Mesendoderm (in vitro differentiated cells): ENCODE data around the gene GIMAP8.

Experiments used
- DNase-seq: peaks from one replicate; pipeline ENCODE4 v3.0.0; 2013
- H2AK5ac ChIP-seq: 2 replicates; pipeline ENCODE4 v1.6.1; 2013; ENCODE audit warnings: low read length, inconsistent platforms
- H2BK120ac ChIP-seq: 2 replicates; pipeline ENCODE4 v1.6.1; 2013; ENCODE audit warnings: low read depth, mild to moderate bottlenecking, low read length, moderate library complexity, mixed read lengths
- H2BK15ac ChIP-seq: replicated peaks from 2 replicates; pipeline ENCODE4 v1.6.1; 2013; ENCODE audit warnings: low read depth, mild to moderate bottlenecking, moderate library complexity
- H2BK5ac ChIP-seq: 2 replicates; pipeline ENCODE4 v1.6.1; 2013; ENCODE audit warnings: low read length, inconsistent platforms
- H3K18ac ChIP-seq: 2 replicates; pipeline ENCODE4 v1.6.1; 2013; ENCODE audit warnings: mild to moderate bottlenecking, low read length, mixed read lengths
- H3K23ac ChIP-seq: one replicate; pipeline ENCODE4 v1.6.1; 2013; ENCODE audit warnings: low read length
- H3K27ac ChIP-seq: 2 replicates; pipeline ENCODE4 v1.5.1; 2013; ENCODE audit warnings: low read depth, mild to moderate bottlenecking, inconsistent platforms, low read length, moderate library complexity
- H3K27me3 ChIP-seq: 2 replicates; pipeline ENCODE4 v1.6.1; 2013; ENCODE audit warnings: low read length, control low read depth, mild to moderate bottlenecking, inconsistent platforms; ENCODE audit not compliant: insufficient read depth, poor library complexity
- H3K36me3 ChIP-seq: 2 replicates; pipeline ENCODE4 v1.6.1; 2013; ENCODE audit warnings: low read length, inconsistent platforms; ENCODE audit not compliant: control insufficient read depth, insufficient read depth
- H3K4ac ChIP-seq: one replicate; pipeline ENCODE4 v1.6.1; 2013; ENCODE audit warnings: low read depth, mild to moderate bottlenecking, low read length, moderate library complexity
- H3K4me1 ChIP-seq: 2 replicates; pipeline ENCODE4 v1.6.1; 2013; ENCODE audit warnings: low read depth, low read length, inconsistent platforms; ENCODE audit not compliant: control insufficient read depth
- H3K4me2 ChIP-seq: 2 replicates; pipeline ENCODE4 v1.6.1; 2013; ENCODE audit warnings: low read length
- H3K4me3 ChIP-seq: 2 replicates; pipeline ENCODE4 v1.5.1; 2013; ENCODE audit warnings: mild to moderate bottlenecking, low read length
- H3K56ac ChIP-seq: one replicate; pipeline ENCODE4 v1.6.1; 2013; ENCODE audit warnings: low read length
- H3K79me1 ChIP-seq: 2 replicates; pipeline ENCODE4 v1.6.1; 2013; ENCODE audit warnings: low read length, inconsistent platforms
- H3K79me2 ChIP-seq: 2 replicates; pipeline ENCODE4 v1.6.1; 2013; ENCODE audit warnings: mild to moderate bottlenecking, low read length; ENCODE audit not compliant: control insufficient read depth, insufficient read depth
- H3K9ac ChIP-seq: 2 replicates; pipeline ENCODE4 v1.6.1; 2013; ENCODE audit warnings: low read length, inconsistent platforms
- H4K5ac ChIP-seq: one replicate; pipeline ENCODE4 v1.6.1; 2013; ENCODE audit warnings: low read length
- H4K8ac ChIP-seq: one replicate; pipeline ENCODE4 v1.6.1; 2013; ENCODE audit warnings: low read depth, mild to moderate bottlenecking, control low read depth, low read length, moderate library complexity
- WGBS: extraction: QIAGEN DNeasy Blood & Tissue Kit; methylation state at CpG from one replicate; pipeline ENCODE4 v1.1.7; 2013; ENCODE audit warnings: low lambda C conversion rate, missing lambda C conversion rate; ENCODE audit not compliant: insufficient coverage; ENCODE audit errors: extremely low coverage; 5-methylcytosine and 5-hydroxymethylcytosine counted together

GIMAP8 gene

DNA sequence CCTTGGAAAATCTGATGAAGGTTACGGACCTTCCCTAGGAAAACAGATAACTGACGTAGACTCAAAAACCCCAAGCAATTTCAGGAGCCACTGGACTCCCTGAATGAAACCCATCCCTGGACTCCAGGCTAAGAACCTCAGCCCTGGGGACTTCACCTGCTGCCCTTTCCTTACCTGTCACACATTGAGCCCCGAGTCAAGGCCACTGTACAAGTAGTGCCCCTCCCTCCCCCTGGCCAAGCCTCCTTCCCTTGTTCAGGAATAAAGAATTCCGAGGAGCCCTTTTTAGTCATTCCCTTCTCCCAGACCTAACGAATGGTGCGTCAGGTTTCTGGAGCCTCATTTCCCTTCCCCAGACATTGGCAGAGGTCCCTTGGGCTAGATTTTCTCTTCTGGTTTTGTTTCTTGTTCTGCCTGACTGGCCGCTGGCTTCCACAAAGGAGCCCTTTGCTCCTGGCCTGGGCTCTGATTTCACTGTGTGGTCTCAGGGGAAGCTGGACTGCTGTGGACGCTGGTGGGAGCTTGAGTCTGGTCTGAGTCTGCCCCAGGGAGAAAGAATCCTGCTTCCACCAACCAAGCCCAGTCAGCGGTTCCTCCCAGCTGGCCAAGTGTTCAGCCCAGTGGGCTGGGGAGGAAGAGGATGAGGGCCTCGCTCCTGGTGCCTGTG lies 39.6 kb upstream of the GIMAP8 start:
- Histone ChIP-seq H4K8ac (no peak overlapping the region), H3K4me3 (no peak overlapping the region), H3K4ac (no peak overlapping the region), H2BK15ac (no peak overlapping the region), H3K4me2 (no peak overlapping the region), H3K79me1 (no peaks in the 10 kb centered on the region), H2AK5ac (no peak overlapping the region), H3K9ac (no peak overlapping the region), H2BK5ac (no peak overlapping the region), H3K4me1 (no peaks in the 10 kb centered on the region), H3K79me2 (no peaks in the 10 kb centered on the region), H3K36me3 (no peaks in the 10 kb centered on the region), H3K18ac (no peak overlapping the region), H2BK120ac (no peak overlapping the region), H3K23ac (no peak overlapping the region), H4K5ac (no peak overlapping the region), H3K56ac (no peak overlapping the region), H3K27ac (no peak overlapping the region), H3K27me3 (no peaks in the 10 kb centered on the region)
- WGBS = no CpG with 5 or more reads among the region's 10 CpGs
- DNase-seq = no peak

- H3K79me1 ChIP-seq = no peaks in the 10 kb centered on the region
- H4K8ac ChIP-seq = no peak overlapping the region
- H3K4me2 ChIP-seq = no peak overlapping the region
- H4K5ac ChIP-seq = no peak overlapping the region
- H2BK15ac ChIP-seq = no peak overlapping the region
- no peak overlapping the region for H2BK5ac ChIP-seq
- H3K36me3 ChIP-seq = no peaks in the 10 kb centered on the region
- H3K4me3 ChIP-seq = no peak overlapping the region
- H3K18ac ChIP-seq = no peak overlapping the region
- H3K79me2 ChIP-seq = no peaks in the 10 kb centered on the region
- H3K27ac ChIP-seq = no peak overlapping the region
- H3K4me1 ChIP-seq = no peaks in the 10 kb centered on the region
- H2BK120ac ChIP-seq = no peak overlapping the region
- no peak overlapping the region for H3K4ac ChIP-seq
- H2AK5ac ChIP-seq = no peak overlapping the region
- H3K27me3 ChIP-seq = no peaks in the 10 kb centered on the region
- H3K23ac ChIP-seq = no peak overlapping the region
- no peak overlapping the region for H3K9ac ChIP-seq
- no peak overlapping the region for H3K56ac ChIP-seq
- no CpG with 5 or more reads among the region's 11 CpGs for WGBS
- DNase-seq = no peak
These were observed 38.8 kb upstream of the GIMAP8 start for GRCh38 chr7:150411606-150412005.

- no peak overlapping the region for H4K8ac ChIP-seq
- H2BK5ac ChIP-seq = no peak overlapping the region
- H3K27ac ChIP-seq = no peak overlapping the region
- H2AK5ac ChIP-seq = no peak overlapping the region
- no peak overlapping the region for H3K56ac ChIP-seq
- H3K4ac ChIP-seq = no peak overlapping the region
- H3K79me1 ChIP-seq = no peaks in the 10 kb centered on the region
- no peak overlapping the region for H3K4me2 ChIP-seq
- no peak overlapping the region for H3K4me3 ChIP-seq
- no peaks in the 10 kb centered on the region for H3K79me2 ChIP-seq
- H3K4me1 ChIP-seq = no peaks in the 10 kb centered on the region
- no peaks in the 10 kb centered on the region for H3K36me3 ChIP-seq
- no peak overlapping the region for H3K9ac ChIP-seq
- H2BK15ac ChIP-seq = no peak overlapping the region
- no peak overlapping the region for H2BK120ac ChIP-seq
- H3K18ac ChIP-seq = no peak overlapping the region
- H4K5ac ChIP-seq = no peak overlapping the region
- no peak for DNase-seq
- no peak overlapping the region for H3K23ac ChIP-seq
- H3K27me3 ChIP-seq = no peaks in the 10 kb centered on the region
- WGBS = no CpG with 5 or more reads among the region's 11 CpGs
These were observed 38.4 kb upstream of the GIMAP8 start for GRCh38 chr7:150412016-150412415.

DNA sequence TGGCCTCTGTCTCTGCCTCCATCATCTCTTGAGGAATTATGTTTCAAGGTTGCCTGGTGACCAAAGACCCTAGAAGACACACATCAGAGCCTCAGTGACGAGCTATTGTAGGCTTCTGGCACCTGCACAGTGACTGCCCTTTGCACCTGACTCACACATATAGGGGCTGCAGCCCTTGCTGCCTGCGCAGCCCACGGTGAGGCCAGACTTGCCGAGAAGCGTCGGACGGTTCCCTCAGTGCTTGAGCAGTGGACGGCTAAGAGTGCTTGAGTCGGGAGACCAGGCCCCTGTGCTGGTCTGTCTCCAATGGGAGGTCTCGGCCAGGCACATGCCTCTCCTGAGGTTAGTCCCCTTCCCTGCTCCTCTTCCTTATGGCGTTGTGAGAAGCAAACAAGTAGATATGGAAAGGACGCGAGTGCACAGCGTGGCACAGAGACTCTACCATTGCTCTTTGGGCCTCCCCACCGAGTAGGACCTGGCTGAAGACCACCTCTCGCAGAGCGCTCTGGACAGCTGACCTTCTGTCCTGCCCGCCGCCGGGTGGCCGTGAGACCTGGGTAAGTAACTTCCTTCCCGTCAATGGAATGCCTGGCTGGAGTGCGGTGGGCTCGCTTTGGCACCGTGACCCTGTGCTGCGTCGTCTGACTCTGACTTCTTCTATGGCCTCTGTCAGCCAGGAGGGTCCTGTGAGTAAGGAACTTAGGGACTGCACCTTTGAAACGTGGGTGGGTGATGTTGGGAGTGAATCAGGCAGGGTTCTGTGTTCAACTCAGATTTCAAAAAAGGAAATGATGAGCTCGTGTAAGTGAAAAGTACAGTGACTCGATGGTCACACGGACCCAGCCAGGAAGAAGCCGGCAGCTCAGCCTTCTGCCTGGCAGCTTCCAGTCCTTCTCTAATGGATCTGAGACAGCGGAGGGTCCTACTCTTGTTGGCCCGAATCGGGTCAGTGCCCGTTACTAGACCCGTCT lies 37.6 kb upstream of the GIMAP8 start:
- Histone ChIP-seq H3K4me3 (no peak overlapping the region), H2AK5ac (no peak overlapping the region), H3K36me3 (no peaks in the 10 kb centered on the region), H2BK15ac (no peak overlapping the region), H3K23ac (no peak overlapping the region), H3K18ac (no peak overlapping the region), H2BK5ac (no peak overlapping the region), H3K56ac (no peak overlapping the region), H2BK120ac (no peak overlapping the region), H3K79me1 (no peaks in the 10 kb centered on the region), H3K27ac (no peak overlapping the region), H4K5ac (no peak overlapping the region), H3K4me2 (no peak overlapping the region), H3K4ac (no peak overlapping the region), H3K4me1 (no peaks in the 10 kb centered on the region), H3K79me2 (no peaks in the 10 kb centered on the region), H3K27me3 (no peaks in the 10 kb centered on the region), H4K8ac (no peak overlapping the region), H3K9ac (no peak overlapping the region)
- no CpG with 5 or more reads among the region's 37 CpGs for WGBS
- no peak for DNase-seq

GRCh38 chr7:150413640-150414081 lies 36.8 kb upstream of the GIMAP8 start:
- Histone ChIP-seq H4K8ac (no peak overlapping the region), H4K5ac (no peak overlapping the region), H3K79me1 (no peaks in the 10 kb centered on the region), H3K4me2 (no peak overlapping the region), H3K36me3 (no peaks in the 10 kb centered on the region), H3K4me1 (no peaks in the 10 kb centered on the region), H3K4me3 (no peak overlapping the region), H2AK5ac (no peak overlapping the region), H3K9ac (no peak overlapping the region), H3K23ac (no peak overlapping the region), H3K4ac (no peak overlapping the region), H3K79me2 (no peaks in the 10 kb centered on the region), H2BK120ac (no peak overlapping the region), H2BK5ac (no peak overlapping the region), H3K27ac (no peak overlapping the region), H3K56ac (no peak overlapping the region), H3K27me3 (no peaks in the 10 kb centered on the region), H3K18ac (no peak overlapping the region), H2BK15ac (no peak overlapping the region)
- no CpG with 5 or more reads among the region's 11 CpGs for WGBS
- DNase-seq = no peak
